LNCAP (cell line): Measurements from ENCODE around the gene C12orf56.

Experiments used
- TF ChIP-seq, protein P1 (sequence below): fragments of 450-650 bp; IDR thresholded peaks from 2 replicates; pipeline ENCODE4 v1.5.1; 2017; ENCODE audit warnings: mild to moderate bottlenecking

Gene C12orf56

DNA sequence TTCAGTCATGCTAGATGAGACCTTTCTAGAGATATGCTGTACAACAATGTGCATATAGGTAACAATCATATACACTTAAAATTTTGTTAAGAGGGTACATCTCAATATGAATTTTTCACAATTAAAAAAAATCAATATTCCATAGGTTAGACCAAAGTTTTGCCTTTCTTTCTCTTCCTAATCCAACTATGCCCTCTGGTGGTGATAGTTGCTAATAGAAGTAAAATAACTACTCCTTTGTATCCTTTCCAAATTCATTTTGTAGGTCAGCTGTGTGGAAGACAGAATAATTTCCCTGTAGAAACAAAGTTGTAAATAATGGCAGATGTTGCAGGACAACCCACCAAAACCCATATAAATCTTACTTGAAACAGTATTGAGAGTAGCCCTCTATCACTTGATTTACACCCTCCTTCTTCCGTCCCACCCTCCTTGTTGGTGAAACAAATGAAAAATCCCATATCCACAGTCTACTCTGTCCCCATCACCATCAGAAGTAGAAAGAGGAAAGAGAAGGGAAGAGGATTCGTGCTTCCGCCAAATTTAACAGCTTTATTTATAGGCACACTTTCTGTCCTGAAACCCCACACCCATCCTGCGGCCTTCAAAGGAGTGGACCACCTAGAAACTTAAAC lies 134.3 kb downstream of the C12orf56 start:
- TF ChIP-seq, protein P1, sequence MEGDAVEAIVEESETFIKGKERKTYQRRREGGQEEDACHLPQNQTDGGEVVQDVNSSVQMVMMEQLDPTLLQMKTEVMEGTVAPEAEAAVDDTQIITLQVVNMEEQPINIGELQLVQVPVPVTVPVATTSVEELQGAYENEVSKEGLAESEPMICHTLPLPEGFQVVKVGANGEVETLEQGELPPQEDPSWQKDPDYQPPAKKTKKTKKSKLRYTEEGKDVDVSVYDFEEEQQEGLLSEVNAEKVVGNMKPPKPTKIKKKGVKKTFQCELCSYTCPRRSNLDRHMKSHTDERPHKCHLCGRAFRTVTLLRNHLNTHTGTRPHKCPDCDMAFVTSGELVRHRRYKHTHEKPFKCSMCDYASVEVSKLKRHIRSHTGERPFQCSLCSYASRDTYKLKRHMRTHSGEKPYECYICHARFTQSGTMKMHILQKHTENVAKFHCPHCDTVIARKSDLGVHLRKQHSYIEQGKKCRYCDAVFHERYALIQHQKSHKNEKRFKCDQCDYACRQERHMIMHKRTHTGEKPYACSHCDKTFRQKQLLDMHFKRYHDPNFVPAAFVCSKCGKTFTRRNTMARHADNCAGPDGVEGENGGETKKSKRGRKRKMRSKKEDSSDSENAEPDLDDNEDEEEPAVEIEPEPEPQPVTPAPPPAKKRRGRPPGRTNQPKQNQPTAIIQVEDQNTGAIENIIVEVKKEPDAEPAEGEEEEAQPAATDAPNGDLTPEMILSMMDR, result peak; percentile 67

DNA sequence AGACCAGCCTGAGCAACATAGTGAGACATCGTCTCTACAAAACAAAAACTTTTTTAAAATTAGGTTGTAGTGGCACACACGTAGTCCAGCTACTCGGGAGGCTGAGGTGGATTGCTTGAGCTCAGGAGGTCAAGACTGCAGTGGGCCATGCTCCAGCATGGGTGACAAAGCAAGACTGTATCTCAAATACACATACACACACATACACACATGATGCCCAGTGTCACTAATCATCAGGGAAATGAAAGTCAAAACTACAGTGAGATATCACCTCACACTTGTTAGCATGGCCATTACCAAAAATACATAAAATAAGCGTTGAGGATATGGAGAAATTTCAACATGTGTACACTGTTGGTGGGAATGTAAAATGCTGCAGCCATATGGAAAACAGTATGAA lies 135.3 kb downstream of the C12orf56 start:
- TF ChIP-seq, protein P1, result no peak

- TF ChIP-seq, protein P1, result no peak
These were observed 137.2 kb downstream of the C12orf56 start for GRCh38 chr12:64253356-64253755.

DNA sequence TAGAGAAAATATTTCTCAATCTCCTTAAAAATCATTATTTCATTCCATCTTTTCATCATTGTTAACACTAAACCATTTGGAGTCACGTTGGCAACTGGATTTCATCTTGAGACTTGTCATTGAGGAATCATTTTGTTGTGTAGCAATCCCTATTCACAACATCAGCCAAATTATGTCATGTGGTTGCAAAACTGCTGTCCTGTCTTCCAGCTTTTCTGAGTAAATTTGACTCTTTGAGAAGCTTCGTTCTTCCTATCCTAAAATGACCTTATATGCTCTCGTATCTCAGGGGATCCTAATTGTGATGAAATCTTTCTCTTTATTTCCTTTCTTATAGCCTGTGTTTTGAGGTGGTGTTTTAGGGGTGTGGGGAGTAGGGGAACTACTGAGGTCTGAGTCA lies 137.9 kb downstream of the C12orf56 start:
- TF ChIP-seq, protein P1, result no peak

- TF ChIP-seq, protein P1, result no peak
These were observed 146.7 kb downstream of the C12orf56 start for GRCh38 chr12:64243809-64244208.

GRCh38 chr12:64240781-64241180 lies 149.8 kb downstream of the C12orf56 start:
- TF ChIP-seq, protein P1, result no peak

GRCh38 chr12:64237382-64237781 lies 153.2 kb downstream of the C12orf56 start:
- TF ChIP-seq, protein P1, result no peak

DNA sequence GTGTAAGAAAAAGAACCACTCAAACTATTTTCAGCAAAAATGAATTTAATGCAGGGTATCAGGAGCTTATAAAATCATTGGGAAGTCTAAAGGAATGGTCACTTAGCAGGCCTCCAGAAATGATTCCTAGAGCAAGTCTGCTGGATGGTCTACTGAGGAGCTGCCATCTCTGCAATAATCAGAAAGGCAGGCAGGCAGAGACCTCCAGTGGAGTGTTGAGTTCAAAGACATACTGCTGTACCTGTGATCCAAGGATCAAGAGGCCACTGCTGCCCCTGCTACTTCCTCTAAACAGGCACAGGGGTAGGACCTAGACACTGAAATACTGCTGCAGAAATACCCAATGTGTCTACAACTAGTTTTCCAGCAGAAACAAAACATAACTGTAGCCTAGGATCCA lies 154.0 kb downstream of the C12orf56 start:
- TF ChIP-seq, protein P1, result no peak
